Fibroblast of skin of abdomen (primary cell): ENCODE data around the gene ZFYVE21.

Source experiments
- DNase-seq: peaks from one replicate; pipeline ENCODE4 v3.0.0-alpha.2; 2013

Gene ZFYVE21

DNA sequence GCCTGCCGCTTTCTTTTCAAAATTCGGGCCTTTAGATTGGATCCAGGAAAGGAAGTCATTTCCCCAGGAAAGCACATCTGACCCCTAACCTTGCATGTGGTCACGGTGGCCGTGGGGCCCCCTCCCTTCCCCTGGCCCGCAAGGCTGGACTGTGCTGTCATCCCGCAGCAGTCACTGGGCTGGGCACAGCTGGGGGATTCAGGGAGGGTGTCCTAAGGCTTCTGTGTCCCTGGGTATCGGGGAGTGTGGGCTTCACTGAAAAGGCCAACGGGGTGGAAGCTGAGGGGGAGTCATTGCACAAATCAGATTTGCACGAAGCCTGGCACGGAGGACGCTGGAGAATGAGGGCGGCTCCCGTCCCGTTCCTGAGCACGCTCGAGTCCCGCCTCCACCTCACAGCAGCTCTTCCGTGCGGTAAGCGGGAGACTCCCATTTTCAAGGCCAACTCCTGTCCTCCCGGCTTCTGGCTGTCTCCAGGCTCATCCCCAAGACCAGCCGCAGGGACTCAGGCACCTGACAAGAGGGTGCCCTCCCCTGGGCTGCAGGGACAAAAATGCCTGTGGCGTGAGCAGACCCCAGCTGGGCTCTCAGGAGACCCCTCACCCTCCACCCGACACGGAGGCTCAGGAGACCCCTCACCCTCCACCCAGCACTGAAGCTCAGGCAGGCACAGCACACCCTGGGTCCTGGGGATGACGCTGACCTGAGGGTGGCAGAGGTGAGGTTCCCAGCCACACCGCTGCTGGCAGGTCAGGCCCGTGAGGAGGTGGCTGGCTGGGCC is 9.9 kb upstream of the ZFYVE21 start:
- no peak for DNase-seq

- no peak for DNase-seq
These were observed 8.9 kb upstream of the ZFYVE21 start for GRCh38 chr14:103706551-103707328.

GRCh38 chr14:103707329-103708263 is 8.0 kb upstream of the ZFYVE21 start:
- DNase-seq, result no peak

DNA sequence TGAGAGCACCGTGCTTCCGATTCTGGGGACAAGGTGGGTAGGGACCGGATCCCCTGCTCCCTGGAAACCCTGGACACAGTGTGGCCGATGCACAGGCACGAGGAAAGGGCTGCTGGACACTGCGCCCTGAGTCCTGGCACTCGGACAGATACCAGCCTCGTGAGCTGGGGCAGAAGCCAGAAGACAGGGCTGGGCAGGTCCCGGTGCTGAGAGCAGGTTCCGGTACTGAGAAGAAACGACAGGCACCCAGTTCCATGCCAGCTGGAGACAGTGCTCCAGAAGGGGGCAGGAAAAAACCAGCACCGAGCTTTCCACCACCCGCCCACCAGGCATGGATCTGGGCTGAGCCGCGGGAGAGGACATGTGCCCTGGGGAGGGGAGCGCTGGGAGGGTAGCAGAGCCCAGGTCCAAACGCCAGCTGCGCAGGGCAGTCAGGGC is 6.8 kb upstream of the ZFYVE21 start:
- DNase-seq, result no peak

GRCh38 chr14:103709814-103710213 is 5.8 kb upstream of the ZFYVE21 start:
- no peak for DNase-seq

DNA sequence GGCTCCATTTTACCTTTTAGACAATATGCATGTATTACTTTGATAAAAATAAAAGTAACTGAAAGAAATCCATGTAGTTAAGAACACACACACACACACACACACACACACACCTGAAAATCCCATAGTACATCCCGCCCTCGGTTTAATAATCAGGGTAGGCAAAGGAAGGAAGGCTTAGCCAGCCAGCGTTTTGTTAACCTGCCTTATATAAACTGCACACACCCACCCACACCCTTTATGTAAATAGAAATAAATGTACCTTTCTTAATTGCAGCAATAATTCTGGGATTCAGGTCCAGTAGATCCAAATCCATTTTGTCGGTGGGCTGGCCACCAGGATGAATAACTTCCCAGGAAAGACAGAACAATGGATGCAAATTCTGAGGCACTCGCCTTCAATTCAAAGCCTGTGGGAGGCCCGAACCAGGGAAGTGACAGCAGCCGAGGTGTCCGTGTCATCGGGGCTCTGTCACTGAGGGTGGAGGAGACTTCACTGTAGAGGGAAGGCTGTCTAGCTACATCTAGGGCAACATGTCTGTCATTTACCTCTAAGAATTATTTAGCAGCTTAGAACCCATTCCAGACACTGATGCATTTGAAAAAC is 4.7 kb upstream of the ZFYVE21 start:
- DNase-seq, result no peak

GRCh38 chr14:103711516-103712431 is 3.8 kb upstream of the ZFYVE21 start:
- no peak for DNase-seq

GRCh38 chr14:103712633-103713247 is 2.9 kb upstream of the ZFYVE21 start:
- no peak for DNase-seq

DNA sequence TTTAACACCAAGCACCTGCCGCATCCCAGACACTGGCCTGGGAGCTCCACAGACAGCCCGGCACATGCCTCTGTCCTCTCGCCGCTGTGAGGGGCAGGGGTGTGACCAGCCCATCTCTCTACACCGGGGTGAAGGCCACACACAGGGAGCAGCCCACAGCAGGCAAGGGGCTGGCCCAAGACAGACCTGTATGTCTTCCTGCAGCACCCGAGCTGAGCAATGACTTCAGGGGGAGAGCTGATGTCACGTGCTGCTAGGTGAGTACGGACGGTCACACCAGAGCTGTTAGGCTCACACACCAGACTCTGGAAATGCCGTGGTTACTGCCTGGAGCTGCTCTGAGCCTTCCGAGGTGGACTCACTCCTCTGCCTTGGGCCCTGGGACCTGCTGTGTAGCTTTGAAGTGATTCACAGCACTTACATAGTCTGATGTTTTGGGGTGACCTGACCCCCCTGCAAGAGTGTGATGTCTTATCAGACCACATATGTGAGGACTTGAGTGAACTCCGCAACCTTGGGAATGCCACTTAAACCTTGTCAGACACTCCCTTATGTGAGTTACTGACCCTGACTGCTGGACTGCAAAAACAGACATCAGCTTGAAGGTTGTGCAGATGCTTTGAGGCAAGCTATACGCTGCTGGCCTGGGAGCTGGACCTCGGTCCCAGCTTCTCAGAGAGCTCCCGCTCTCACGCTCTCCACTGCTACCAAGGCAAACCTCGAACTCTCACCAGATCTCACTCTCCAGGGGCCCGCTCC is 2.1 kb upstream of the ZFYVE21 start:
- DNase-seq, result no peak

DNA sequence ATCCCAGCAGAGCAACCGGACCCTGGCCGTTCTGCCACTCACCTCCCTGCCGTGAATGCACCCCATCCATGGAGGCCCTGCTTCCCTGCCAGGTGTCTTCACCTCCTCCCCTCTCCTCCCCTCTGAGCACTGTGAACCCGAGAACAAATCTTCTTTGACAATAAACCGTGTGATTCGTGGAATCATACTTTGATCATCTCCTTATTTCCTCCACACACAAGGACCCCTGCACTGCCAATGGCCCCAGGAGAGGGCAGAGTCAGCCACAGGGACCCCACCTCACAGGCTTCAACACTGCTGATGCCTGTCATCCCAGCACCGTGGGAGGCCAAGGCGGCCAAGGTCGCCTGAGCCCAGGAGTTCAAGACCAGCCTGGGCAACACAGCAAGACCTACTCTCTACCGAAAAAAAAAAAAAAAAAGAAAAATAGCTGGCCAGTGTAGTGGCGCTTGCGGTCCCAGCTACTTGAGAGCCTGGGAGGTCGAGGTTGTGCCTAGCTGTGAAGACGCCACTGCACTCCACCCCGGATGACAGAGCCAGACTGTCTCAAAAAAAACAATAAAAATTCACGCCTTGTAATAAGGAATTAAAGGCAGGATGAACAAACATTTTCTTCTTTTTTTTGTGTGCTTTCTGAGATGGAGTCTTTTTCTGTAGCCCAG is 1.4 kb upstream of the ZFYVE21 start:
- DNase-seq, result no peak

GRCh38 chr14:103716091-103716801 is 636 bp downstream of the ZFYVE21 start:
- no peak for DNase-seq

- no peak for DNase-seq
These were observed 1.3 kb downstream of the ZFYVE21 start for GRCh38 chr14:103716899-103717411.

DNA sequence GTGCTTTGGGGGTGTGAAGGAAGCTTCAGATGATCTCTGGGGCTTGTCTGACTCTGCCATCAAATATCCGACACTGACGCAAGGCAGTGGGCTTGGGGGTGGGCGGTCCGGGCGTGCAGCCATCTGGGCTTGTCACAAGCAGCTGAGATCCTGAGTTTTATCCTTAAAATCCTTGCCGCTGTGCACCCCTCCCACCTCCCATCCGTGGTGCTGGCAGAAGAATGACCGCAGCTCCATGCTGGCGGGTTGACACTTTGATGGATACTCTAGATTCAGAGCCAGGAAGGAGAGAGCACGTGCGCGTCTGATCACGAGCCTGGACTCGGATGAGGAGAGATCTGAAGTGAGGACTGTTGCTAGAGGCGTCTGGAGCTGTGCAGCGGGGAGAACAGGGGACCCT is 3.0 kb downstream of the ZFYVE21 start:
- peak; percentile 87 for DNase-seq

DNA sequence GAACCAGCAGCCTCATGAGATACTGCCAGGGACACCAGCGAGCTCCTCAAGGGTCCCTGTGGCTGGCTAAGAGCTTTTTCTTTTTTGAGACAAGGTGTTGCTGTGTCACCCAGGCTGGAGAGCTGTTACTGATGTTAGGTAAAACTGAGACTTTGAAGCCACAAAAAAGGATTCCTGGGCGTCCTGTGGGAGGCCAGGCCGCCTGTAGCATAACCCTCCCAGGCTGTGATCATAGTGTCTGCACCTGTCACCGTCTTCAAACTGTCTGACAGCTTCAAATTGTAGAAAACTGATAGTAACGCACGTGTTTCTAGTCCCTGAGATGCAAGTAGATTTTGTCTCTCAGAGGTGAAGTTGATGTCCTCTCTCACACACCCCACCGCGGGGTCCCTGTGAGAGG is 4.1 kb downstream of the ZFYVE21 start:
- DNase-seq, result no peak

- DNase-seq, result no peak
These were observed 5.9 kb downstream of the ZFYVE21 start for GRCh38 chr14:103721334-103722120.

GRCh38 chr14:103723748-103724081 is 8.1 kb downstream of the ZFYVE21 start:
- no peak for DNase-seq

DNA sequence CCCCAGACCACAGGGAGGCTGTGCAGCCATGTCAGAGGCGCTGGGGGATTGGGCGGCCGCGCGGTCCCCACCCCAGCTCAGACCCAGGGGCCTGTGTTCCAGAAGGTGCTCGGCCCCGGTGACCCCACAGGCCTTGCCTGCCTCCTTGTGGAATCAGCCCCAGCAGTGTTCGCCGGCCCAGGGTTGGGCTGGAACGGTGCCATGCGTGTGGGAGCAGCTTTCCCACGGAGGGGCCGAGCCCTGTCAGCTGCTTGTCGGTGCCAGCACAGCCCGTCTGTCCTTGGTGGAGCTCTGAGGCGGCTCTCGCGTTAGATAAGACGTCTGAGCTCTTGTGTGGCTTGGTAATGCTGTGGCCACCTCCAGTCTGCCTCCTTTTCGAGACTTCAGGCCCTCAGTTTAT is 8.5 kb downstream of the ZFYVE21 start:
- DNase-seq, result peak; percentile 10
